GM12891 (cell line): ENCODE measurements around the gene SLC39A6.

ENCODE experiments used
- POLR2AphosphoS5 ChIP-seq: IDR thresholded peaks from 2 replicates; pipeline ENCODE4 v1.6.1; 2011; ENCODE audit warnings: low read depth, low read length, control low read depth
- TAF1 ChIP-seq: IDR thresholded peaks from 2 replicates; pipeline ENCODE4 v1.6.1; 2011; ENCODE audit warnings: low read depth, low read length, control low read depth

- no peak for TF ChIP-seq TAF1
- no peak for TF ChIP-seq POLR2AphosphoS5
Measured at GRCh38 chr18:36086186-36086585, 43.0 kb downstream of the SLC39A6 start.
